Mononuclear cell (primary cell): ENCODE data around the gene ITPRID1. TPM values are rescaled to one million over a fixed set of nuclear protein-coding genes. Genes with fewer than 3 reads are reported as not detected.

ENCODE experiments used
- H3K27me3 ChIP-seq: 2 replicates; pipeline ENCODE4 v1.6.0; 2011; ENCODE audit warnings: low read length, control low read depth; ENCODE audit not compliant: insufficient read depth
- H3K4me1 ChIP-seq: 2 replicates; pipeline ENCODE4 v1.5.1; 2011; ENCODE audit warnings: mild to moderate bottlenecking, low read length, control low read depth; ENCODE audit not compliant: insufficient read depth
- H3K4me3 ChIP-seq: 2 replicates; pipeline ENCODE4 v1.5.1; 2011; ENCODE audit warnings: mild to moderate bottlenecking, low read length, moderate library complexity
- H3K9me3 ChIP-seq: 2 replicates; pipeline ENCODE4 v1.5.1; 2011; ENCODE audit warnings: low read depth, mild to moderate bottlenecking, control low read depth, low read length
- total RNA-seq: library from RNA; depleted of rRNA; stranded (reverse); fragments of >200 nt; gene quantifications from one replicate; pipeline ENCODE4 v1.2.3, GENCODE V29; 2012

Gene ITPRID1
- total RNA-seq, 1 donor = 0.73 TPM

DNA sequence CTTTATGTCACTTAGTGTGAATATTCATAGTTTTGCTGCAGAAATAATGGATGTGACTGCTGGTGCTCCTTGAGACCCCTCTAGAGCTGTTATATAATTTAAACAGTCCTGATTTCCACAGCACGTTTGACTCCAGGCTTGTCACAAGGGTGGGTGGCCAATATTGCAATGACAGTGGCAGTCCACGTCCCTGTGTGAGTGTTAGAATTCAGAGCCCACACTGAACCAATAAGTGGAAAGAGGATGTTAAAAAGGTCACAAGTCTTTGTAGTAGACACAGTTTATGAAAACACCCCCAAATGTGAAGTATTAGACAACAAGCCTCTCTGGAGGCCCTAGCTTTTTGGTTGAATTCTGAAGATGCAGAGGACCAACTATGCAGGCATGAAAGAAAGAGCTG, 175.1 kb downstream of the ITPRID1 start:
- Histone ChIP-seq H3K4me1 (no peaks in the 10 kb centered on the region), H3K4me3 (no peak overlapping the region), H3K27me3 (no peaks in the 10 kb centered on the region), H3K9me3 (no peaks in the 10 kb centered on the region)

DNA sequence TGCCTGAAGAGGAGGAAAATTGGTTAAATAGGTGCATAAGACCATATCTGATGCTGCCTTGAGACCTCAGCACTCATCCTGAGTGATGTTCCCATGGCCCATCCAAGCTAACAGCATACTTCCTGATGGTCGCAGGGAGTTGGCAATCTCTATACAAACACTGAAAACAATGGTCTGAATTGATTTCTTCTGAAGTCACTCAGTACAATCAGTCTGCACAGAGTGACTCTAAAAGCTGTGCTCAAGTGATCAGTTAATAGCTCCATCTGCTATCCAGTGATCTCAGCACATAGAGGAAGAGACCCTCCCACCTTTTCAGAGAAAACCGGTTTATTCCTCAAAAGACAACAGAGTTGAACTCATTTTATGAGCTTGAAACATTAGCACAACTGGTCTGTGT, 177.0 kb downstream of the ITPRID1 start:
- H3K27me3 ChIP-seq = no peaks in the 10 kb centered on the region
- H3K4me3 ChIP-seq = no peak overlapping the region
- H3K4me1 ChIP-seq = no peaks in the 10 kb centered on the region
- H3K9me3 ChIP-seq = no peaks in the 10 kb centered on the region

DNA sequence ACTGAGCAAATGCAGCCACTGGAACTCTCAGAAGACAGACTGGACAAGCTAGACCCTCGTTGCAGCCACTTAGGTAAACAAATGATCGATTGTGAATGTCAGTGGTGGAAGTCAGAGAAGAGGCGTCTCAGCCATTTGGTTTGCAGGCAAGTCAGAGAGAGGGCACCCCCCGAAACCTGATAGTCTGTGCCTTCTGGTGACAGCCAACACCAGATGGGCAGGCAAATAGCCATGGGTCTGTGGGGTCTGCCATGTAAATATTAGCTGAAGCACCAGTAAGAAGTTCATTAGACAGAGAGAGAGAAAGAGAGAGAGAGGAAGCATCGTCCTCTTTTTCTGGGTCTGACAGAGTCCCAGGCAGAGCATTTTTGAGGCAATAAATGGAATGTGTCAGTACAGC, 178.6 kb downstream of the ITPRID1 start:
- no peaks in the 10 kb centered on the region for H3K4me1 ChIP-seq
- H3K27me3 ChIP-seq = no peaks in the 10 kb centered on the region
- no peaks in the 10 kb centered on the region for H3K9me3 ChIP-seq
- H3K4me3 ChIP-seq = no peak overlapping the region

DNA sequence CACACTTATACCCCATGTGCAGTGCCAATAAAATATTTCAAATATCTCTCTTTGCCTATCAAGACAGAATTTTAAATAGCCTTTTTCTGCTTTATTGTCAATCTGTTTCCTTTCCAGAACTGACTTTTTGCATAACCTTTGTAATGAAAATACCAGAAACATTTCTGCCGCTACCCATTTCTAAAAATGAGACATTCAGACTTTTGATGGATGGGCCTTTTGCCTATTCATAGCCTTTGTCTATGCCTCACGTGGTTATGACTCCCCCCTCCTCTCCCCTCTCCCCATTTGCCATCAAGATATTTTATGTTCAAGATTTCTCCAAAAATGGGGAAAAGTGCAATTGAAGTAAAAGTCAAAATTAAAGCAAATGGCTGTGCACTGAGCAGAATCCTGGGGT, 179.0 kb downstream of the ITPRID1 start:
- no peaks in the 10 kb centered on the region for H3K27me3 ChIP-seq
- no peaks in the 10 kb centered on the region for H3K9me3 ChIP-seq
- no peaks in the 10 kb centered on the region for H3K4me1 ChIP-seq
- H3K4me3 ChIP-seq = no peak overlapping the region

DNA sequence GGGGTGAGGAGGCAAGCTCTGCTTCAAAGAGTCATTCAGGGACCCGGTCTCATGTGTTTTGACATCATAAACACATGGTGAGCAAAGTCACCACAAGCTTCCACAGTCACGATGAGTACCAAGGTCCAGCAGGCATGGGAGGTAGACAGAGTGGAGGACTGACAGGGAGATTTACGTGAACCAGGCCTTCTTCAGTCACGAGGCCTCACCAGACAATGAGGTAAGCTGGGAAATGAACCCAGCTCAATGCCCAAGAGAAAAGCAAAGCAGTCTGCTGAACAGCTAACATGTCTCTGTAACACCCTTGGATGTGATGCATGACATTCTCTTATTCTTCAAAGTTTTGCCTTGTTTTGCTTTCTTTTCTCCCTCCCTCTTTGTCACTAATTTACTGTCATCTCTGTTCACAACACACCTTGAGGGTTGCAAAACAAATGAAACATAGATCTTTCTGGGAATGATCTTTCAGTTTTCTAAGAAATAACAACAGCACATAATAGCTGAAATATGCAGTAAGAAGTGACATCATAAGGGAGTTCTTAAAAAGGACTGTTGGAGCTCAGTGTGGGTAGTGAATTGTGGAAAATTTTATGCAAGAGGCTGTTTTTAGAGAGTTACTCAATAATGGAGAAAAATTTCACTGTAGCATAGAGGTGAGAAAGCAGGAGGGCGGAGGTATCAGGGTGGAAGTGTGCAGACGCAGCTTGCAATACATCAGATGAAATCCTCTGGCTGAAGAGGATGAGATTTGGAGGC, 182.1 kb downstream of the ITPRID1 start:
- H3K4me1 ChIP-seq = no peaks in the 10 kb centered on the region
- no peaks in the 10 kb centered on the region for H3K27me3 ChIP-seq
- H3K9me3 ChIP-seq = no peaks in the 10 kb centered on the region
- H3K4me3 ChIP-seq = no peak overlapping the region

DNA sequence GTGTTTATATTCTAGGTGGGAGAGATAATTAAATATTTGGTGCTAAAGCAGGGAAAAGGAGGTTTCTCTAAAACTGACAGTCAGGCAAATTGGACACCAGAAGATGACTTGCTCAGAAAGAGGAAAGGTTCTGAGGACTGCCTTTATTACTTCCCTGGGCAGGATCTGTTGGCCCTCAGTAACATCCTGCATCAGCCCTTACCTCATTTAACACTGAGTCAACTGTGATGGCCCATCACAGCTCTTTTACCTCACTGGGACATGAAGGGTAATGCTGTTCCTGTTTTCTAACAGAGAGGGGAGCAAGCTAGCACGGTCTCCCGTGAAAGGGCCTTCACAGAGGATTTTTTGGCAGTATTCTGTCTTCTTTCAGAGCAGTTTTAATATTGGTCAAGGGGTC, 185.2 kb downstream of the ITPRID1 start:
- H3K4me1 ChIP-seq = no peaks in the 10 kb centered on the region
- no peaks in the 10 kb centered on the region for H3K27me3 ChIP-seq
- no peak overlapping the region for H3K4me3 ChIP-seq
- H3K9me3 ChIP-seq = no peaks in the 10 kb centered on the region

DNA sequence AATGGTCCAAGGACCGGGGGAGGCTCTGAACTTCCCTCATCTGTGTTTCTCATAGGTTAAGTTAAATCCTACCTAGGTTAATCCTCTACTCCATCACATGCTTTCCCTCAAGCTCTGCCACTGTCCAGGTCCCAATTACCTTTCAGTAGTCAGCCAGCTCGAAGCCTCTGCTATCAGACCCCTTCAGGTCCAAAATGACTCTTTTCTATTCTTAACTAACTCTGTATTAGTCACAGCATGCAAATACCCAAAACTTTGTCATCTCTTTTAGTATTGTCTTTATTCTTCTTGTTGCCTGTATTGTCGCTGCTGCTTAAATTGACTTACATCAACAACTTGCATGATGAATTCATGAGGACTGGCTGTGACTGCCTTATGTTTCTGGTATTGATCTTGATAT, 188.5 kb downstream of the ITPRID1 start:
- Histone ChIP-seq H3K4me1 (no peaks in the 10 kb centered on the region), H3K9me3 (no peaks in the 10 kb centered on the region), H3K4me3 (no peak overlapping the region), H3K27me3 (no peaks in the 10 kb centered on the region)

DNA sequence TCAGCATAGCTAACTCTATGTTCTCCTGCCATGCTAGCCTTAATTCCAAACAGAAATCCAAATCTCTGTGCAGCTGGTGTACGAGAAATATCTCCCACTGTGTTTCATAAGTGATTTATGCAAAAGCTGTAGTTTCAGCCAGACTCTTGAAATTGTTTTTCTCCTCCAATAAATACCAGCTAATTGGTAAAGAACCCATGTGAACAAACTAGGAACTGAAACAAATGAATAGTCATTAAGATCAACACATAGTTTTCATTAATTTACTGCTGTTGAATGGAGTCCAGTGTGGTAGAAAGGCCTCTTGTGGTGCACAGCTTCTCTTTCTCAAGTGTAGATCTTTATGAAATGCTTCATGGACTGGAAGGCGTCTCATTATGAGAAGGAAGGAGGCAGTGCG, 191.5 kb downstream of the ITPRID1 start:
- no peaks in the 10 kb centered on the region for H3K4me1 ChIP-seq
- H3K9me3 ChIP-seq = no peaks in the 10 kb centered on the region
- H3K4me3 ChIP-seq = no peak overlapping the region
- no peaks in the 10 kb centered on the region for H3K27me3 ChIP-seq

DNA sequence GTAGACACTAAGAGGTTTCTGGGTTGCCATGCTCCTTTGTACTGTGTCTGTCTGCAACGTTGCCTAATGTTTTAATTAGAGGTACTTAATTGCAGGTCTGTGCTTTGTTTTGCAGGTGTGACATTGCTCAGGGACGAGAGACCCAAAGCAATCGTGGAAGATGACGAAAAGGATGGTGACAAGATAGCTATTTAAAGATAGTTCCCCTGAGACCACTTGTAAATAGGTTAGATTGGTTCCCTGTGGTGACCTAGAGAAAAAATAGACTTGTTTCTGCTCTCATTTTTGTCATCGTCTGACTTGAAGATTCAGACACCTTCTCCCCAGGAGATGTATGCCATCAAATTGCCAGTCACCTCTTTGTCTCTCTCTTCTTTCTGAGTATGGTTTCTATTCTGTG, 193.2 kb downstream of the ITPRID1 start:
- Histone ChIP-seq H3K4me1 (no peaks in the 10 kb centered on the region), H3K9me3 (no peaks in the 10 kb centered on the region), H3K27me3 (no peaks in the 10 kb centered on the region), H3K4me3 (no peak overlapping the region)

Other genes starting within 250 kb of the ITPRID1 start
- not detected for gene NEUROD6, start 173.4 kb upstream of the ITPRID1 start, total RNA-seq
- gene PPP1R17, start 173.1 kb downstream of the ITPRID1 start, total RNA-seq = not detected